H1 (cell line): Measurements from ENCODE around the gene STAU1. TPM values are rescaled to one million over a fixed set of nuclear protein-coding genes. Genes with fewer than 3 reads are reported as not detected.
"Not testable (repeated sequence)": the region's sequence is repeated elsewhere in the genome, so short reads cannot be mapped to it uniquely, and the experiment has no call there.

Source experiments
- CTCF ChIA-PET: fragments of 300-600 bp; sonication (Branson Sonifier 250); formaldehyde crosslinking; loops from one replicate; lab custom pipeline; 2021; ENCODE audit not compliant: partially characterized antibody; lab: Charles Lee
- POLR2A ChIA-PET: fragments of 300-600 bp; sonication (Branson Sonifier 250); formaldehyde crosslinking; loops from one replicate; lab custom pipeline; 2021; ENCODE audit warnings: inconsistent platforms; ENCODE audit not compliant: partially characterized antibody; lab: Charles Lee
- DNase-seq, 2 experiments: peaks; one replicate each; pipeline versions ENCODE4 v3.0.0 to v3.0.0-alpha.2; 2010 to 2022; ENCODE audit warnings: low spot score in 2 of 2, low read depth in 1 of 2, mixed read lengths in 1 of 2
- FAIRE-seq: peaks from 2 replicates; lab custom pipeline; 2011; peaks lifted over from hg19 to GRCh38; lab: Jason Lieb, UNC
- H2AFZ ChIP-seq: 2 replicates; pipeline ENCODE4 v1.8.1; 2012; ENCODE audit warnings: low read length, inconsistent platforms
- H2AK5ac ChIP-seq: 2 replicates; pipeline ENCODE4 v1.6.1; 2013; ENCODE audit warnings: low read depth, low read length
- H2BK120ac ChIP-seq: replicated peaks from 2 replicates; pipeline ENCODE3; 2013; ENCODE audit warnings: low read depth, low read length, inconsistent platforms
- H2BK12ac ChIP-seq: 2 replicates; pipeline ENCODE4 v1.6.1; 2013; ENCODE audit warnings: low read depth, low read length
- H2BK15ac ChIP-seq: 2 replicates; pipeline ENCODE4 v1.6.1; 2013; ENCODE audit warnings: low read length
- H2BK20ac ChIP-seq: 2 replicates; pipeline ENCODE4 v1.6.1; 2013; ENCODE audit warnings: low read length
- H2BK5ac ChIP-seq: 2 replicates; pipeline ENCODE4 v1.6.1; 2013; ENCODE audit warnings: low read depth, low read length
- H3K14ac ChIP-seq: 2 replicates; pipeline ENCODE4 v1.6.1; 2013; ENCODE audit warnings: inconsistent platforms; ENCODE audit not compliant: insufficient read length
- H3K18ac ChIP-seq: 2 replicates; pipeline ENCODE4 v1.6.1; 2013; ENCODE audit warnings: low read length; ENCODE audit errors: extremely low read depth
- H3K23ac ChIP-seq: 2 replicates; pipeline ENCODE4 v1.6.1; 2013; ENCODE audit warnings: inconsistent platforms; ENCODE audit not compliant: insufficient read length
- H3K23me2 ChIP-seq: 2 replicates; pipeline ENCODE4 v1.6.1; 2013; ENCODE audit warnings: low read depth, low read length
- H3K27ac ChIP-seq: 2 replicates; pipeline ENCODE4 v1.6.1; 2011; ENCODE audit warnings: low read depth, low read length, inconsistent platforms
- H3K27me3 ChIP-seq, 4 experiments: replicated peaks in 1 of 4; 1 replicate in 1 of 4; 2 replicates in 3 of 4; pipeline versions ENCODE4 v1.6.1 to v1.8.1; 2011 to 2013; ENCODE audit warnings: low read length in 3 of 4, mild to moderate bottlenecking in 3 of 4, inconsistent platforms in 2 of 4, mixed read lengths in 2 of 4, moderate library complexity in 1 of 4; ENCODE audit not compliant: control insufficient read depth in 3 of 4, insufficient read depth in 3 of 4; ENCODE audit errors: extremely low read depth in 1 of 4
- H3K36me3 ChIP-seq, 4 experiments: 2 replicates each; pipeline versions ENCODE4 v1.6.1 to v1.8.1; 2011 to 2013; ENCODE audit warnings: mild to moderate bottlenecking in 4 of 4, low read length in 3 of 4, moderate library complexity in 2 of 4, control low read depth in 1 of 4, inconsistent platforms in 1 of 4; ENCODE audit not compliant: insufficient read depth in 4 of 4, control insufficient read depth in 2 of 4
- H3K4ac ChIP-seq: replicated peaks from 2 replicates; pipeline ENCODE3; 2013; ENCODE audit warnings: low read length, low read depth, mixed read lengths, inconsistent platforms; ENCODE audit not compliant: insufficient read length
- H3K4me1 ChIP-seq, 4 experiments: replicated peaks in 1 of 4; 1 replicate in 1 of 4; 2 replicates in 3 of 4; pipeline versions ENCODE4 v1.6.1 to v1.8.1; 2011 to 2013; ENCODE audit warnings: low read length in 3 of 4, inconsistent platforms in 2 of 4, mixed read lengths in 1 of 4; ENCODE audit not compliant: insufficient read depth in 4 of 4, control insufficient read depth in 3 of 4
- H3K4me2 ChIP-seq, 2 experiments: 2 replicates each; pipeline versions ENCODE4 v1.6.1 to v1.8.1; 2011 to 2013; ENCODE audit warnings: low read depth in 2 of 2, low read length in 2 of 2, control low read depth in 1 of 2, inconsistent platforms in 1 of 2, mild to moderate bottlenecking in 1 of 2; ENCODE audit not compliant: insufficient read depth in 1 of 2
- H3K4me3 ChIP-seq, 4 experiments: fragments of 200-600, 300-600 bp in 1 of 4; sonication (generic), shearing (Covaris generic), sonication (Bioruptor Twin) in 1 of 4; 2 replicates each; pipeline versions ENCODE4 v1.5.1 to v1.8.1; 2011 to 2016; ENCODE audit warnings: low read length in 4 of 4, low read depth in 3 of 4, control low read depth in 2 of 4, inconsistent platforms in 2 of 4, mild to moderate bottlenecking in 2 of 4, mixed read lengths in 1 of 4, moderate library complexity in 1 of 4; ENCODE audit not compliant: insufficient read depth in 2 of 4; ENCODE audit errors: extremely low read depth in 1 of 4
- H3K56ac ChIP-seq: replicated peaks from 2 replicates; pipeline ENCODE3; 2013; ENCODE audit warnings: low read depth, mild to moderate bottlenecking, mixed read lengths, low read length, inconsistent platforms; ENCODE audit not compliant: insufficient read length
- H3K79me1 ChIP-seq: 2 replicates; pipeline ENCODE4 v1.6.1; 2013; ENCODE audit warnings: low read depth, low read length, control low read depth
- H3K79me2 ChIP-seq, 2 experiments: 2 replicates each; pipeline versions ENCODE4 v1.6.1 to v1.8.1; 2012 to 2013; ENCODE audit warnings: low read length in 2 of 2, mild to moderate bottlenecking in 2 of 2, inconsistent platforms in 1 of 2; ENCODE audit not compliant: insufficient read depth in 2 of 2, control insufficient read depth in 1 of 2
- H3K9ac ChIP-seq, 4 experiments: replicated peaks in 1 of 4; 1 replicate in 1 of 4; 2 replicates in 3 of 4; pipeline versions ENCODE4 v1.6.1 to v1.8.1; 2011 to 2013; ENCODE audit warnings: low read depth in 3 of 4, low read length in 3 of 4, control low read depth in 2 of 4, mild to moderate bottlenecking in 2 of 4, moderate library complexity in 2 of 4, inconsistent platforms in 1 of 4; ENCODE audit errors: extremely low read depth in 1 of 4
- H3K9me3 ChIP-seq, 2 experiments: 2 replicates each; pipeline versions ENCODE4 v1.6.1 to v1.8.1; 2012 to 2013; ENCODE audit warnings: mild to moderate bottlenecking in 2 of 2, moderate library complexity in 2 of 2, control low read depth in 1 of 2, inconsistent platforms in 1 of 2, low read depth in 1 of 2, low read length in 1 of 2, mixed read lengths in 1 of 2; ENCODE audit not compliant: insufficient read depth in 2 of 2
- H4K20me1 ChIP-seq, 2 experiments: replicated peaks in 1 of 2; 2 replicates each; pipeline versions ENCODE3 to v1.8.1; 2011 to 2013; ENCODE audit warnings: inconsistent platforms in 2 of 2, low read length in 2 of 2, mild to moderate bottlenecking in 1 of 2; ENCODE audit not compliant: insufficient read depth in 2 of 2, control insufficient read depth in 1 of 2
- H4K5ac ChIP-seq: 2 replicates; pipeline ENCODE4 v1.6.1; 2013; ENCODE audit warnings: low read length, low read depth, mixed read lengths, inconsistent platforms; ENCODE audit not compliant: insufficient read length
- H4K8ac ChIP-seq: 2 replicates; pipeline ENCODE4 v1.8.0; 2013; ENCODE audit warnings: mild to moderate bottlenecking, moderate library complexity, low read length, inconsistent platforms; ENCODE audit not compliant: insufficient read depth; ENCODE audit errors: extremely low read depth
- H4K91ac ChIP-seq: replicated peaks from 2 replicates; pipeline ENCODE3; 2013; ENCODE audit warnings: low read length, mixed read lengths, inconsistent platforms; ENCODE audit not compliant: insufficient read length
- EGR1 ChIP-seq: IDR thresholded peaks from 2 replicates; pipeline ENCODE4 v1.6.1; 2011; ENCODE audit warnings: low read depth, low read length, borderline replicate concordance
- POLR2AphosphoS5 ChIP-seq: IDR thresholded peaks from 2 replicates; pipeline ENCODE4 v1.6.1; 2011; ENCODE audit warnings: low read depth, low read length
- SAP30 ChIP-seq: fragments of 300-600 bp; sonication (generic); IDR thresholded peaks from 2 replicates; pipeline ENCODE4 v1.7.1; 2012; ENCODE audit warnings: low read length, moderate library complexity, mild to moderate bottlenecking, inconsistent platforms; ENCODE audit not compliant: insufficient read depth, insufficient replicate concordance
- SIRT6 ChIP-seq: IDR thresholded peaks from one replicate; pipeline ENCODE4 v1.7.1; 2012; ENCODE audit warnings: low read length, inconsistent platforms
- WGBS, 2 experiments: shearing (Covaris generic) in 1 of 2; methylation state at CpG; one replicate each; pipeline versions ENCODE4 v1.1.6 to v1.1.7; 2013 to 2015; ENCODE audit warnings: low lambda C conversion rate in 2 of 2, mixed read lengths in 2 of 2, inconsistent platforms in 1 of 2, low coverage in 1 of 2, missing lambda C conversion rate in 1 of 2; ENCODE audit not compliant: insufficient replicate concordance in 2 of 2, insufficient coverage in 1 of 2, insufficient read length in 1 of 2; ENCODE audit errors: extremely low coverage in 1 of 2, missing lambda C conversion rate in 1 of 2; 5-methylcytosine and 5-hydroxymethylcytosine counted together
- polyA plus RNA-seq, 7 experiments: library from polyadenylated mRNA; depleted of rRNA in 3 of 7; stranded (reverse) in 5 of 7; unstranded in 2 of 7; fragments of >200 nt in 5 of 7; fragments of 200-250 nt in 2 of 7; gene quantifications; 1 replicate in 5 of 7; 2 replicates in 1 of 7; 4 replicates in 1 of 7; pipeline versions ENCODE4 v1.2.1 to v1.2.3, GENCODE V29; 2011 to 2013; ENCODE audit warnings: missing spikeins in 2 of 7, mixed read lengths in 2 of 7
- total RNA-seq: library from RNA; stranded (reverse); fragmentation: NEBNext Ultra II Directional; extraction: Animal tissue kit (Norgen Biotek cat#: 25700); gene quantifications from 2 replicates; pipeline ENCODE4 v1.2.1, GENCODE V29; 2021

Gene STAU1
- total and polyA plus RNA-seq, 2 of the 8 experiments (the other 6 are each of a cell fraction or from before 2014, with no cell fraction given), result 41.4 to 107 TPM

DNA sequence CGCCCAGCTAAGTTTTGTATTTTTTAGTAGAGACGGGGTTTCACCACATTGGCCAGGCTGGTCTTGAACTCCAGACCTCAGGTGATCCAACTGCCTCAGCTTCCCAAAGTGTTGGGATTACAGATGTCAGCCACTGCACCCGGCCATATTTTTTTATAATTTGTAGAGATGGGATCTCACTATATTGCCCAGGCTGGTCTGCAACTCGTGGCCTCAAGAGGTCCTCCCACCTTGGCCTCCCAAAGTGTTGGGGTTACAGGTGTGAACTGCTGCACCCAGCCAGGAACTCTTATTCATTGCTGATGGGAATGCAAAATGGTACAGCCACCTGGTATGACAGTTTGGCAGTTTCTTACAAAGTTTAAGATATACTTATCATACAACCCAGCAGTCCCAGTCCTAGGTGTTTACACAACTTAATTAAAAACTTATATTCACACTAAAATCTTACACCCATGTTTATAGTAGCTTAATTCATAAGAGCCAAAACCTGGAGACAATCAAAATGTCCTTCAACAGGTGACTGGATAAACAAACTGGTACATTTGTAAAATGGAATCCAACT is 11.7 kb upstream of the STAU1 start (continued):
- TF ChIP-seq EGR1 (no peak), SIRT6 (no peak), POLR2AphosphoS5 (no peak), SAP30 (no peak)

DNA sequence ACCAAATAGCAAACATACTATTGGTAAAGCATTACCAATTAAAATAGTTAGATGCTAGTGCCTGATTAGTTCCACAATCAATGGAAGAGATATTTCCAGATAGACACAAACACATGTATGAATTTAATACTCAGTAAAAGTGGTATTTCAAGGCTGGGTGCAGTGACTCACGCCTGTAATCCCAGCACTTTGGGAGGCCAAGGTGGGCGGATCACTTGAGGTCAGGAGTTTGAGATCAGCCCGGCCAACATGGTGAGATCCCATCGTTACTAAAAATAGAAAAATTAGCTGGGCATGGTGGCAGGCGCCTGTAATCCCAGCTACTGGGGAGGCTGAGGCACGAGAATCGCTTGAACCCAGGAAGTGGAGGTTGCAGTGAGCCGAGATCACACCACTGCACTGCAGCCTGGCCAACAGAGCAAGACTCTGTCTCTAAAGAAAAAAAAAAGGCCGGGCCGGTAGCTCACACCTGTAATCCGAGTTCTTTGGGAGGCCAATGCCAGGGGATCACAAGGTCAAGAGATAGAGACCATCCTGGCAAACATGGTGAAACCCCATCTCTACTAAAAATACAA is 4.9 kb upstream of the STAU1 start:
- not testable (repeated sequence) for H3K4ac ChIP-seq, H3K18ac ChIP-seq, H3K4me3 ChIP-seq, H3K36me3 ChIP-seq, H2BK120ac ChIP-seq, H3K14ac ChIP-seq, H2AK5ac ChIP-seq, H3K9me3 ChIP-seq, DNase-seq, H3K27me3 ChIP-seq, H4K8ac ChIP-seq, H2AFZ ChIP-seq, H3K27ac ChIP-seq, H3K23ac ChIP-seq, H2BK5ac ChIP-seq, H4K20me1 ChIP-seq, H3K56ac ChIP-seq, H3K9ac ChIP-seq, FAIRE-seq, H3K4me1 ChIP-seq, H3K23me2 ChIP-seq, H2BK20ac ChIP-seq, H3K79me2 ChIP-seq, H4K91ac ChIP-seq, H2BK15ac ChIP-seq, H3K79me1 ChIP-seq, H3K4me2 ChIP-seq, H4K5ac ChIP-seq
- H2BK12ac ChIP-seq, result peak overlapping the region; percentile 27; the same call in 1 of the 2 replicates
- POLR2A ChIA-PET, result interaction anchor here (0.6 to 1.1 kb wide), 5 partner anchors 12 to 85 kb away, joined by 3 read pairs; partner anchors contain the start of gene ZNFX1
- 89% methylated on average over 11 of the region's 11 CpGs; no CpG with 5 or more reads in 1 of the 2 experiments for WGBS, 2 experiments
- CTCF ChIA-PET, result interaction anchor here (1.3 kb wide), 1 partner anchor 60 kb away, joined by 8 read pairs; no protein-coding TSS in a partner anchor
